ENCODE data around the gene NR5A1. TPM values are rescaled to one million over a fixed set of nuclear protein-coding genes. Genes with fewer than 3 reads are reported as not detected.

Gene NR5A1
- total and polyA plus RNA-seq, 2 experiments from 2014 or later: 0.21 TPM; not detected in 1

DNA sequence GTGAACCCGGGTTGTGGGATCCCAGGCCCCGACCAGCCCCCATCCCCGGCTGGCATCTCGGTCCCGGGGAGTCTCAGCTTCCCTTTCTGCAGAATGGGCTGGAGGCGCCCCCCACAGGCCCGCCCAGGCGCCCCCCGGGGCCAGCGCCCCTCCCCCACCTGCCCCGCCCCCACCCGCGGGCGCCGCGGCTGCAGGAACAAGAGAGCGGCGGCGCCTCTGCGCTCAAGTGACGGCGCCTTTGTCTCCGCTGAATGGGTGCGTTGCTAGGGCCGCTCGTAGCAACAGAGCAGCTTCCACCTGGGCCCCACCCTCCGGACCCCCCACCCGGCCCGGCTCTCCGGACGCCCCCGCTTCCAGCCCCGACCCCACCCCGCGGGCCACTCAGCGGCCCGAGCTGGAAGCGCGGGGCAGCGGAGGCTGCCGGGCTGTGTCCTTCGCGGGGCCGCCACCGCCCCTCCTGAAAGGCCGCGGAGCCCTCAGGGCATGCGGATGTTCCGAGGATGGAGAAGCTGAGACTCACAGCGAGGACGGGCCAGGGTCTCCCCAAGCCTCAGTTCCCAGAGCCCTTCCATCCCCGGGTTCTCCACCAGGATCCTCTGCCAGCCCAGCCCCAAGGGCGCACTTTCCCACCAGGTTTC lies 29.4 kb downstream of the NR5A1 start:
- DNase-seq (ENCODE audit: low spot score): peak; percentile 76
- no peaks in the 10 kb centered on the region for H3K79me2 ChIP-seq (replicated peaks; ENCODE audit: insufficient read depth)
- Mint-ChIP-seq H3K27ac (no peak overlapping the region), H3K27me3 (ENCODE audit: insufficient read depth, low read depth, poor library complexity) (peaks cover 39% of the 10 kb centered on the region), H3K36me3 (ENCODE audit: low read depth) (no peaks in the 10 kb centered on the region), H3K9me3 (no peaks in the 10 kb centered on the region), H3K4me3 (peak overlapping the region; percentile 41), H3K4me1 (peaks cover 20% of the 10 kb centered on the region)
- H2AFZ ChIP-seq: peak overlapping the region; percentile 96
- no peaks in the 10 kb centered on the region for H3K9me2 ChIP-seq (ENCODE audit: insufficient read depth)
- ATAC-seq: peak; percentile 43
- H3F3A ChIP-seq (replicated peaks; ENCODE audit: low read depth): 0 out of 2 replicates have a peak, but pooled peaks cover 2% of the 10 kb centered on the region
- no peaks in the 10 kb centered on the region for H3K36me3 ChIP-seq (ENCODE audit: insufficient read depth)
- H4K20me1 ChIP-seq (replicated peaks; ENCODE audit: insufficient read depth): no peaks in the 10 kb centered on the region
- peak overlapping the region; percentile 84 for H3K4me2 ChIP-seq
- peaks cover 20% of the 10 kb centered on the region for H3K4me1 ChIP-seq (ENCODE audit: insufficient read depth)
- H3K4me3 ChIP-seq: peak overlapping the region; percentile 55
- H3K27me3 ChIP-seq (ENCODE audit: insufficient read depth): peaks cover 49% of the 10 kb centered on the region
- H3K27ac ChIP-seq (ENCODE audit: low read depth): no peak overlapping the region
- TF ChIP-seq, protein P1, sequence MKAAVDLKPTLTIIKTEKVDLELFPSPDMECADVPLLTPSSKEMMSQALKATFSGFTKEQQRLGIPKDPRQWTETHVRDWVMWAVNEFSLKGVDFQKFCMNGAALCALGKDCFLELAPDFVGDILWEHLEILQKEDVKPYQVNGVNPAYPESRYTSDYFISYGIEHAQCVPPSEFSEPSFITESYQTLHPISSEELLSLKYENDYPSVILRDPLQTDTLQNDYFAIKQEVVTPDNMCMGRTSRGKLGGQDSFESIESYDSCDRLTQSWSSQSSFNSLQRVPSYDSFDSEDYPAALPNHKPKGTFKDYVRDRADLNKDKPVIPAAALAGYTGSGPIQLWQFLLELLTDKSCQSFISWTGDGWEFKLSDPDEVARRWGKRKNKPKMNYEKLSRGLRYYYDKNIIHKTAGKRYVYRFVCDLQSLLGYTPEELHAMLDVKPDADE (IDR thresholded peaks at IDR 0.05): no peak
- TF ChIP-seq STAT1 (IDR thresholded peaks at IDR 0.05; ENCODE audit: unreplicated experiment) (no peak), NANOG (IDR thresholded peaks at IDR 0.05; ENCODE audit: borderline replicate concordance) (no peak), EZH2 (IDR thresholded peaks at IDR 0.05; ENCODE audit: low read depth, unreplicated experiment) (no peak), ZNF114 (CRISPR knock-in tag; IDR thresholded peaks at IDR 0.05) (no peak), POLR2AphosphoS5 (IDR thresholded peaks at IDR 0.05; ENCODE audit: low read depth) (no peak), EZH2phosphoT487 (IDR thresholded peaks at IDR 0.05; ENCODE audit: unreplicated experiment) (no peak)
- TF ChIP-seq, protein P2, sequence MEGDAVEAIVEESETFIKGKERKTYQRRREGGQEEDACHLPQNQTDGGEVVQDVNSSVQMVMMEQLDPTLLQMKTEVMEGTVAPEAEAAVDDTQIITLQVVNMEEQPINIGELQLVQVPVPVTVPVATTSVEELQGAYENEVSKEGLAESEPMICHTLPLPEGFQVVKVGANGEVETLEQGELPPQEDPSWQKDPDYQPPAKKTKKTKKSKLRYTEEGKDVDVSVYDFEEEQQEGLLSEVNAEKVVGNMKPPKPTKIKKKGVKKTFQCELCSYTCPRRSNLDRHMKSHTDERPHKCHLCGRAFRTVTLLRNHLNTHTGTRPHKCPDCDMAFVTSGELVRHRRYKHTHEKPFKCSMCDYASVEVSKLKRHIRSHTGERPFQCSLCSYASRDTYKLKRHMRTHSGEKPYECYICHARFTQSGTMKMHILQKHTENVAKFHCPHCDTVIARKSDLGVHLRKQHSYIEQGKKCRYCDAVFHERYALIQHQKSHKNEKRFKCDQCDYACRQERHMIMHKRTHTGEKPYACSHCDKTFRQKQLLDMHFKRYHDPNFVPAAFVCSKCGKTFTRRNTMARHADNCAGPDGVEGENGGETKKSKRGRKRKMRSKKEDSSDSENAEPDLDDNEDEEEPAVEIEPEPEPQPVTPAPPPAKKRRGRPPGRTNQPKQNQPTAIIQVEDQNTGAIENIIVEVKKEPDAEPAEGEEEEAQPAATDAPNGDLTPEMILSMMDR (conservative IDR thresholded peaks at IDR 0.05; ENCODE audit: low read depth in 2 of 2): no peak
- TF ChIP-seq, protein P3, sequence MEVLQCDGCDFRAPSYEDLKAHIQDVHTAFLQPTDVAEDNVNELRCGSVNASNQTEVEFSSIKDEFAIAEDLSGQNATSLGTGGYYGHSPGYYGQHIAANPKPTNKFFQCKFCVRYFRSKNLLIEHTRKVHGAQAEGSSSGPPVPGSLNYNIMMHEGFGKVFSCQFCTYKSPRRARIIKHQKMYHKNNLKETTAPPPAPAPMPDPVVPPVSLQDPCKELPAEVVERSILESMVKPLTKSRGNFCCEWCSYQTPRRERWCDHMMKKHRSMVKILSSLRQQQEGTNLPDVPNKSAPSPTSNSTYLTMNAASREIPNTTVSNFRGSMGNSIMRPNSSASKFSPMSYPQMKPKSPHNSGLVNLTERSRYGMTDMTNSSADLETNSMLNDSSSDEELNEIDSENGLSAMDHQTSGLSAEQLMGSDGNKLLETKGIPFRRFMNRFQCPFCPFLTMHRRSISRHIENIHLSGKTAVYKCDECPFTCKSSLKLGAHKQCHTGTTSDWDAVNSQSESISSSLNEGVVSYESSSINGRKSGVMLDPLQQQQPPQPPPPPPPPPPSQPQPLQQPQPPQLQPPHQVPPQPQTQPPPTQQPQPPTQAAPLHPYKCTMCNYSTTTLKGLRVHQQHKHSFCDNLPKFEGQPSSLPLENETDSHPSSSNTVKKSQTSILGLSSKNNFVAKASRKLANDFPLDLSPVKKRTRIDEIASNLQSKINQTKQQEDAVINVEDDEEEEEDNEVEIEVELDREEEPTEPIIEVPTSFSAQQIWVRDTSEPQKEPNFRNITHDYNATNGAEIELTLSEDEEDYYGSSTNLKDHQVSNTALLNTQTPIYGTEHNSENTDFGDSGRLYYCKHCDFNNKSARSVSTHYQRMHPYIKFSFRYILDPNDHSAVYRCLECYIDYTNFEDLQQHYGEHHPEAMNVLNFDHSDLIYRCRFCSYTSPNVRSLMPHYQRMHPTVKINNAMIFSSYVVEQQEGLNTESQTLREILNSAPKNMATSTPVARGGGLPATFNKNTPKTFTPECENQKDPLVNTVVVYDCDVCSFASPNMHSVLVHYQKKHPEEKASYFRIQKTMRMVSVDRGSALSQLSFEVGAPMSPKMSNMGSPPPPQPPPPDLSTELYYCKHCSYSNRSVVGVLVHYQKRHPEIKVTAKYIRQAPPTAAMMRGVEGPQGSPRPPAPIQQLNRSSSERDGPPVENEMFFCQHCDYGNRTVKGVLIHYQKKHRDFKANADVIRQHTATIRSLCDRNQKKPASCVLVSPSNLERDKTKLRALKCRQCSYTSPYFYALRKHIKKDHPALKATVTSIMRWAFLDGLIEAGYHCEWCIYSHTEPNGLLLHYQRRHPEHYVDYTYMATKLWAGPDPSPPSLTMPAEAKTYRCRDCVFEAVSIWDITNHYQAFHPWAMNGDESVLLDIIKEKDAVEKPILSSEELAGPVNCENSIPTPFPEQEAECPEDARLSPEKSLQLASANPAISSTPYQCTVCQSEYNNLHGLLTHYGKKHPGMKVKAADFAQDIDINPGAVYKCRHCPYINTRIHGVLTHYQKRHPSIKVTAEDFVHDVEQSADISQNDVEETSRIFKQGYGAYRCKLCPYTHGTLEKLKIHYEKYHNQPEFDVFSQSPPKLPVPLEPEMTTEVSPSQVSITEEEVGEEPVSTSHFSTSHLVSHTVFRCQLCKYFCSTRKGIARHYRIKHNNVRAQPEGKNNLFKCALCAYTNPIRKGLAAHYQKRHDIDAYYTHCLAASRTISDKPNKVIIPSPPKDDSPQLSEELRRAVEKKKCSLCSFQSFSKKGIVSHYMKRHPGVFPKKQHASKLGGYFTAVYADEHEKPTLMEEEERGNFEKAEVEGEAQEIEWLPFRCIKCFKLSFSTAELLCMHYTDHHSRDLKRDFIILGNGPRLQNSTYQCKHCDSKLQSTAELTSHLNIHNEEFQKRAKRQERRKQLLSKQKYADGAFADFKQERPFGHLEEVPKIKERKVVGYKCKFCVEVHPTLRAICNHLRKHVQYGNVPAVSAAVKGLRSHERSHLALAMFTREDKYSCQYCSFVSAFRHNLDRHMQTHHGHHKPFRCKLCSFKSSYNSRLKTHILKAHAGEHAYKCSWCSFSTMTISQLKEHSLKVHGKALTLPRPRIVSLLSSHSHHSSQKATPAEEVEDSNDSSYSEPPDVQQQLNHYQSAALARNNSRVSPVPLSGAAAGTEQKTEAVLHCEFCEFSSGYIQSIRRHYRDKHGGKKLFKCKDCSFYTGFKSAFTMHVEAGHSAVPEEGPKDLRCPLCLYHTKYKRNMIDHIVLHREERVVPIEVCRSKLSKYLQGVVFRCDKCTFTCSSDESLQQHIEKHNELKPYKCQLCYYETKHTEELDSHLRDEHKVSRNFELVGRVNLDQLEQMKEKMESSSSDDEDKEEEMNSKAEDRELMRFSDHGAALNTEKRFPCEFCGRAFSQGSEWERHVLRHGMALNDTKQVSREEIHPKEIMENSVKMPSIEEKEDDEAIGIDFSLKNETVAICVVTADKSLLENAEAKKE (CRISPR knock-in tag; IDR thresholded peaks at IDR 0.05): no peak
- TF ChIP-seq, protein P4, sequence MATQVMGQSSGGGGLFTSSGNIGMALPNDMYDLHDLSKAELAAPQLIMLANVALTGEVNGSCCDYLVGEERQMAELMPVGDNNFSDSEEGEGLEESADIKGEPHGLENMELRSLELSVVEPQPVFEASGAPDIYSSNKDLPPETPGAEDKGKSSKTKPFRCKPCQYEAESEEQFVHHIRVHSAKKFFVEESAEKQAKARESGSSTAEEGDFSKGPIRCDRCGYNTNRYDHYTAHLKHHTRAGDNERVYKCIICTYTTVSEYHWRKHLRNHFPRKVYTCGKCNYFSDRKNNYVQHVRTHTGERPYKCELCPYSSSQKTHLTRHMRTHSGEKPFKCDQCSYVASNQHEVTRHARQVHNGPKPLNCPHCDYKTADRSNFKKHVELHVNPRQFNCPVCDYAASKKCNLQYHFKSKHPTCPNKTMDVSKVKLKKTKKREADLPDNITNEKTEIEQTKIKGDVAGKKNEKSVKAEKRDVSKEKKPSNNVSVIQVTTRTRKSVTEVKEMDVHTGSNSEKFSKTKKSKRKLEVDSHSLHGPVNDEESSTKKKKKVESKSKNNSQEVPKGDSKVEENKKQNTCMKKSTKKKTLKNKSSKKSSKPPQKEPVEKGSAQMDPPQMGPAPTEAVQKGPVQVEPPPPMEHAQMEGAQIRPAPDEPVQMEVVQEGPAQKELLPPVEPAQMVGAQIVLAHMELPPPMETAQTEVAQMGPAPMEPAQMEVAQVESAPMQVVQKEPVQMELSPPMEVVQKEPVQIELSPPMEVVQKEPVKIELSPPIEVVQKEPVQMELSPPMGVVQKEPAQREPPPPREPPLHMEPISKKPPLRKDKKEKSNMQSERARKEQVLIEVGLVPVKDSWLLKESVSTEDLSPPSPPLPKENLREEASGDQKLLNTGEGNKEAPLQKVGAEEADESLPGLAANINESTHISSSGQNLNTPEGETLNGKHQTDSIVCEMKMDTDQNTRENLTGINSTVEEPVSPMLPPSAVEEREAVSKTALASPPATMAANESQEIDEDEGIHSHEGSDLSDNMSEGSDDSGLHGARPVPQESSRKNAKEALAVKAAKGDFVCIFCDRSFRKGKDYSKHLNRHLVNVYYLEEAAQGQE (IDR thresholded peaks at IDR 0.05; ENCODE audit: unreplicated experiment): no peak

Data from GM23338 (cell line).